NCI-H526 (cell line): Measurements from ENCODE around the gene GJD4.

ENCODE experiments used
- DNase-seq, 2 experiments: peaks; one replicate each; lab custom pipeline; 2025; lab: John Stamatoyannopoulos, UW

The GJD4 gene

DNA sequence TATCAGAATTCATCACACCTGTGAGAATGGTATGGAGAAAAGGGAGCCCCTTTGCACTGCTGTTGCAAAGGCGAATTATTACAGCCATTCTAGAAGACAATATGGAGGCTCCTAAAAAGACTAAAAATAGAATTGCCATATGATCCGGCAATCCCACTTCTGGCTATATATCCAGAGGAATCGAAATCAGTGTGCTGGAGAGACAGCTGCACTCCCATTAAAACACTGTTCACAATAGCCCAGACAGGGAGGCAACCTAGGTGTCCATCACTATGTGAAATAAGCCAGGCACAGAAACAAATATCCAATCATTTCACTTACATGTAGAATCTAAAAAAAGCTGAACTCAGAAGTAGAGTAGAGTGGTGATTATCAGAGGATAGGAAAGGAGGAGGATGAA is 26.0 kb upstream of the GJD4 start:
- no peak for DNase-seq

DNA sequence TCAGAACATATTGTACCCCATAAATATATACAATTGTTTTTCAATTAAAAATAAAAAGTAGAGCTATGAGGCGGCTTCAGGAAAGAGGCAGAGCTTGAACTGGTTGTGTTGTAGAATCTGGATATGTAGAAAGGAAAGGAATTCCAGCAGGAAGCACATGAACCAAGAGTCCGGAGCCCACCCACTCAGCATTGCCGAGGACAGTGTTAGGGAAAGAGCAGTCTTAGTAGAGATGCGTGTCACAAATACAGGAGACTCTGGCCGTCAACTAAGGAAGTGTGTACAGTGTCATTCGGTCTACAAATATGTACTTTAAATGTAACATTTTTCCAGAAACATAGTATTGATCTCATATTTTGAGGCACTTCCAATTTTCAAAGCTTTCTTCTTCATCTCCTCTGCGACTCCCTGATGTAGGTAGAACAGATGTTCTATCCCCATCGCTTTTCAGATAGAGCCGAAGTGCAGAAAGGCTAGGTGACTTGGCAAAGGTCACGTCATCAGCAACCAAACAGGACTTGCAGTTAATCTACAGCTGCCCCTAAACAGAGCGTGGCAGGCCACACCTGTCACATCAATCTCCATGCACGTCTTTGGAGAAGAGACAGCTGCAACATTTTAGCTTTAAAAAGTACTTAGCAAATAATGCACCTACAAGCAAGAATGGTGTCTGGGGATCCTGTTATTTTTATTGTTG is 25.3 kb upstream of the GJD4 start:
- DNase-seq = no peak

DNA sequence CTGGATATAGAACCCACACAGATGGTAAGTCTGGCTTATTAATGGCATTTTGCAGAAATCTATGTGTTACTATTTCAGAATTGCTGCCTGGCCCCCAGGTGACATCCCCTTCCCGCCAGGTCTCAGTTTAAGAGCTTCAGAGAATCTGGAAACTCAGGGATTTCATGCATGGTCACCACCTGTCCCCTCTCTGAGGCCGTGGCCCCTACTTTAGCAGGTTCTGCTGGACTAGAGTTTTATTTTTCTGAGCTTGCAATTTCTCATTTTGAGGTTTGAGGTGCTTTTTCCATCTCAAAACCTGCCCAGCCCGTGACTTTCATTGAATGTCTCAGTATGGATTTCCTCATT is 24.7 kb upstream of the GJD4 start:
- DNase-seq = no peak

DNA sequence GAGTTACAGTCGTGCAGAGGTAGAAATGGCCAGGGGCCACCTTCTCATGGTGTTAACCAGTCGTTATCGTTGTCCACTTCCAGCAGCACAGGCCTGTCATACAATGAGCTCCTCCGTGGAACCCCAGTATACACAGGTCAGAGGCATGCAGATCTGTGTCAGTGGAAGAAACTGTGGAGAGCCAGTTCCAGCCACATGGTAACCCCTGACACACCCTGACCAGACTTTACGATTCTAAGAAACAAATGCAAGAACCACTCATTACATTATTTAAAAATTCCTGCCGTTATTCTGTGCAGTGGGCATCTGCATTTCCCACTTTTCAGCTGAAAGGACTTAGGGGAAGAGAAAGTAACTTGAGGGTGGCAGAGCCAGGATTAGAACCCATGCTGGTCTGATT is 23.5 kb upstream of the GJD4 start:
- DNase-seq = no peak

DNA sequence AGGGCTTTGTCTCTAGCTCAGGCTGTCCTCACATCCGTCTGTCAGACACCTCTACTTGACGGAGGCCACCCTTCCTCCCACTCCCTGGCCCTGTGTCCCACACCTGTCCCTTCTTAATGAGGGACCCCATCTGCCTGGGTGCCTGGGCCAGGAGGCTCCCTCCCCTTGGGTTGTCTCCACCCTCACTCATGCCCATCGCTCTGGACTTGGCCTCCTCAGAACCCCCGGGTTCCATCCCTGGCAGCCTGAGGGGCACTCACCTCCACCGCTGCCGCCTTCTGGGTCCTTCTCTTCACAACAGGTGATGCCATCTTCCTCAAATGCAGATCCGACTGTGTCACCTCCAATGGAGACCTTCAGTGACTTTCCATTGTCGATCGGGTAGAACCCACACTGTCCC is 20.2 kb upstream of the GJD4 start:
- no peak for DNase-seq

DNA sequence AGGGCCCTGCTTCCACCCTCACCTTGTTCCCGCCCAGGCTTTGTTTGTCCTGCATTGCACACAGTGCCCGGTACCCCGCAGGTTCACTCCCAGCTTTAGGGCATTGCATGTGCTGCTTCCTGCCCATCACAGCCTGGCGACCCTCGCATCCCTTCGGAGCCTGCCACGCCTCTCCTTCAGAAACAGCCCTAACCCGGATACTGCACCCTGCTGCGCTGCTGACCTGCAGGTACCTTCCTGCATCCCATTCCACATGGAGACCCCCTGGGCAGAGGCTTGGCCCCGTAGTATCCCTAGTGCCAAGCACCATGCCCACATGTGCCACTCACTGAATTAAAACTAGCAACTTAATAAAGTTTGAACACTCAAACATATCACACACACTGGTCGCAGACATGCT is 19.8 kb upstream of the GJD4 start:
- DNase-seq = no peak

DNA sequence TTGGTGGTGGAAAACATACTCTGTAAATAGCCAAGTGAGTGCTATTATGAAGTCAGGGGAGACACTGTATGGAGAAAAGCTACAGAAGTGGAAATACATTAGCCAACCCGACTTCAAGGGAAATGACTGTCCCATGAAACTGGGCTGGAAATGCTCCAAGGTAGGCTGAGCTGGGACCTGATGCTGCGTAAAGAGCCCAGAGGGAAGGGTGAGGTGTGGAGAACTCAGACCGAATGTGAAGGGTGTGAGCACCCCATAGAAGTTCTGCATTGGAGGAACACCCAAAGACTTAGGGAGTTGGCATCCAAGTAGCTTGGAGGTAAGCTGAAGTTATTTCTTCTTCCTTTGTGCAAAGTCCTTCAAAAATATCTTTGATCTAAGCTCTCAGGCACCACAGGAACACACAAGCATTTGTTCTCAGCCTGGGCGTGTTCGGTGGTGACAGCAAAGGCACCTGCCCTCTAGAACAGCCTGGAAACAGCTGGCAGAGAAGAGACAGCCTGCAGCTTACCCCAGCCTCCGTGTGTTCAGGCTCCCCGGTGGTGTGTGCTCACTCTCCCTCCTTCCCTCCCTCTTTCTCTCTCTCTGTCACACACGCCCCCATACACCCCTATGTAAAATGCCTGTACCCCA is 19.1 kb upstream of the GJD4 start:
- no peak for DNase-seq

DNA sequence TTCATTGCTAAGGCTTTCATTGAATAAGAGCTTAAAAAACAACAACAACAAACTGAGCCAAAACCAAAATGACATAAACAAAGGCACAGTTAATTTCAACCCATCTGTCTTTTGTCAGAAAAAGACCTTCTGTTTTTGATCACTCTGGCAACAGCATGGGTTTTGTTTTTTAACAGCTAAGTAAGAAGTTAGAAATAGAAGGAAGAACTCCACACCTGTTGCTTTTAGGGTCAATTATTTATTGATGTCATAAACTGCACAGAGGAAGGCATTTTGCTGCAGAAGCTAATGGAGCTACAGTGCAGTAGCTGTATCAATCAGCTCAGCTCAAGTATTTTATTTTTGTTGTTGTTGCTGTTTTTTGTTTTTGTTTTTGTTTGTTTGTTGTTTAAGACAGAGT is 16.3 kb upstream of the GJD4 start:
- DNase-seq = no peak

DNA sequence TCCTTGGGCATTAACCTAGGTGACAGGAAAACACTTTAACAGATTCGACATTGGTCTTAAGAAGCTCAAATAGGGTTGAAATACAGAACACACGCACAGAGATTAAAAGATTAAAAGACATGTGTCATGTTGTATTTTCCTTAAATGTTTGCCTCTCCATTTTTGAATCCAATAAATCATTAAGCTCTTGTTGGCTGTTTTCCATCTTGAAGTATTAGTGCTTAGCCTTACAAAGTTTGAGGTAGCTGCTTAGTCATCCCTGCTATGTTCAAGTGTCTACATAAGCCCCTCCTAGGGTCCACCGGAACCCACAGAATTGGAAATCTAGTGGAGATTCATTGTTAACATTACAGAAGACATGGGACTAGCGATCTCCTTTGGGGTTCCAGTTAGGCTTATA is 12.7 kb upstream of the GJD4 start:
- DNase-seq = no peak

DNA sequence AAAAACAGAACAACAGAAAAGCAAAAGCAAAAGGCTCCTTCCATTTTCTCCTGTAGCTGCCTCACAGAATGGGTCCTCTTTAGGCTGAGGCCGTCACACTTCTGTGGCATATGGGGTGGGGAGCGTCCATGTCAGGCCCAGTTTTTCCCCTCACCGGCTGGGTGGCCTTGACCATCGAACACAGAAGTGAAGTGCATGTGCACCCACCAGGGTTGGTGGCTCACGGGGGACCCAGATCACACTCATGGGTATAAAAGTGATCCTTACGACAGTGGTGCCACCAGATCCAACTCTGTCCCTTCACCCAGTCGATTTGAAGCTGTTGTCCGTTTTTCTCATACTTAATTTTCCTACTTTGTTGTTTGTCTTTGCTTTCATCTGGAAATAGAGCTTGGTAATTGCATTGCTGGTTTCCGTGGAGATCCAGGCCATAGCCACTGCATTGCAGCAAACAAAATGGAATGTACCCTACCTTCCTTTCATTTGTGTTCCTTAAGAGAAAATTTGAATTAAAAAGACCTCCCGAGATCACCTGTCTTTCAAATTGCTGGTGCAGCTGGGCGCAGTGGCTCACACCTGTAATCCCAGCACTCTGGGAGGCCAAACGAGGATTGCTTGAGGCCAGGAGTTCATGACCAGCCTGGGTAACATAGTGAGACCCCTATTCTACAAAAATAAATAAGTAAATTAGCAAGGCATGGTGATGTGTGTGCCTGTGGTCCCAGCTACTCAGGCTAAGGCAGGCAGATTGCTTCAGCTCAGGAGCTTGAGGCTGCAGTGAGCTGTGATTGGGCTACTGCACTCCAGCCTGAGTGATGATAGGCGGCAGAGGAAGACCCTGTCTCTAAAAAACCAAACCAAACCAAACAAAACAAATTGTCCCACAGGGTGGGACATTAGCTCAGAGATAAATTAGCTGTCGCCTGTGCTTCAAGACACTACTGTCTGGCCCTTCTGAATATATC is 10.7 kb upstream of the GJD4 start:
- DNase-seq = no peak

DNA sequence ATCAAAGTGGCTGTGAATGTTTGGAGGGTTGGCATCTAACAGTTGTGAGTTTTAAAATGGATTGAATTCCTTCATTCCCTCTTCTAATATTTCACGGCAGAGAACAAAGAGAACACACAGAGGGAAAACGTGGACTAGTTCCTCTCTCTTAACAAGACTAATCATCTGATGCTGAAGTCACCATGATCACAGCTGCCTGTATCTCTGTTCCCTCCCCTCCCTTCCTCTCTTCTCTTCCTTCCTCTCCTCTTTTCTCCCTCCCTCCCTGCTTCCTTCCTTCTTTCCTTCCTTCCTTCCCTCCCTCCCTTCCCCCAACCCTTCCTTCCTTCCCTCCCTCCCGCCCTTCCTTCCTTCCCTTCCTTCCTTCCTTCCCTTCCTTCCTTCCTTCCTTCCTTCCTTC is 10.0 kb upstream of the GJD4 start:
- no peak for DNase-seq

DNA sequence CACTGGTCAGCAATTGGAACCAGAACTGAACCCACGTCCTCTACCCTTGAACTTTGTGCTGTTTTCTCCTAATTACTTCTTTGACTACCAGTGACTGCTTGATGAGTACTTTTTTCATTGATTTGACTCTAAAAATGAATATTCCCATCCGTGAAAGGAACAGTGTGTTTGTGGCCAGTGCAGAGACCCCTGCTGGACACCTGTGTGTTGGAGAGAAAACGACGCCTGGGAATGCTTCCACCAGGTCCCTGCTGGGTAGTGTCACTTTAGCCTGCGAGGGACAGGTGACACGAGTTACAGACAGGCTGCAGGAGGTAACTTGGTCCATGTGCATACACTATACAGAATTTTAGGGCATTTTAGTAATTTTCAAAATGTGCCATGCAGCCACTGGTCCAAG is 6.8 kb upstream of the GJD4 start:
- DNase-seq = peak in 1 of 2 experiments; percentile 4

DNA sequence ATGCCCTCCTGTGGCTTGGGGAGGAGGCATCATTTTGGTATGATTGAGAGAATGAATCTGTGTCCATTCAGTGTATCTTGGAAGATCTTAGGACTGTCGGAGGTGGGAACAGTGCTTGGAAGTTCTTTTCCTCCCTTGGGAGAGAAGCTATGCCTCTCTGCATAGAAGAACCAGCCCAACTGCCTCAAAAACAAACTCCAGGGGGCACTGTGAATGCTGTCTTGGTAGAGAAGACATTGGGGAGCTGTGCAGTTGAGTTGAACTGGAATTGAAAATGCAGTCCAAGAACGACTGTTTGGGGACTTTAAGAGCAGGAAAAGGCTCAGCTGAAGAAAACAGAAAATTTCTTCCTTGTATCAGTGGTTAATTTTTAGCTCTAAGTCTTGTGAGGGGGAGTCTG is 4.9 kb upstream of the GJD4 start:
- peak in 1 of 2 experiments; percentile 3 for DNase-seq

DNA sequence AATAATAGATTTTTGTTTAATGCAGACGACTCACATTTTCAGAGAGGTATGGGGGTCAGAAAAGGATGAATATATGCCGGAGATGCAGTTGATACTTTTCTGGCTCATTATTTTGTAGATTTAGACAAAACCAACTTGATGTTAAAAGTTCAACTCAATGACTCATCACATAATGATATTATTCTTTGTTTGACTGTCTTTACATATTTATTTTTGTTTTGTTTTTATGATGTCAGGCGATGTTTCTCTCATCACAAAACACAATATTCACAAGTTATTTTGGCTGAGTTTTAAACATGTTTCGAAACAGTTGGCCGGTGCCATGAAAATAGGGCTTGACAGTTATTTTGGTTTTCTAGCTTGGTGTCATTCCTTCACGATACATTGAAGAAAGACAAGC is 1.3 kb downstream of the GJD4 start:
- DNase-seq = no peak

DNA sequence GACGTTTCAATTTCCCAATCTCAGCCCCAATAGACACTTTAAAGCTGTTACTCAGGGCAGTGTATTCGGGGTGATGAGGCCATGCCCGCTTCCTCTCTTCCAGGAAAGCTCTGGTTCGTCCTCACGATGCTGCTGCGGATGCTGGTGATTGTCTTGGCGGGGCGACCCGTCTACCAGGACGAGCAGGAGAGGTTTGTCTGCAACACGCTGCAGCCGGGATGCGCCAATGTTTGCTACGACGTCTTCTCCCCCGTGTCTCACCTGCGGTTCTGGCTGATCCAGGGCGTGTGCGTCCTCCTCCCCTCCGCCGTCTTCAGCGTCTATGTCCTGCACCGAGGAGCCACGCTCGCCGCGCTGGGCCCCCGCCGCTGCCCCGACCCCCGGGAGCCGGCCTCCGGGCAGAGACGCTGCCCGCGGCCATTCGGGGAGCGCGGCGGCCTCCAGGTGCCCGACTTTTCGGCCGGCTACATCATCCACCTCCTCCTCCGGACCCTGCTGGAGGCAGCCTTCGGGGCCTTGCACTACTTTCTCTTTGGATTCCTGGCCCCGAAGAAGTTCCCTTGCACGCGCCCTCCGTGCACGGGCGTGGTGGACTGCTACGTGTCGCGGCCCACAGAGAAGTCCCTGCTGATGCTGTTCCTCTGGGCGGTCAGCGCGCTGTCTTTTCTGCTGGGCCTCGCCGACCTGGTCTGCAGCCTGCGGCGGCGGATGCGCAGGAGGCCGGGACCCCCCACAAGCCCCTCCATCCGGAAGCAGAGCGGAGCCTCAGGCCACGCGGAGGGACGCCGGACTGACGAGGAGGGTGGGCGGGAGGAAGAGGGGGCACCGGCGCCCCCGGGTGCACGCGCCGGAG is 2.6 kb downstream of the GJD4 start:
- peak in 1 of 2 experiments; percentile 17 for DNase-seq

DNA sequence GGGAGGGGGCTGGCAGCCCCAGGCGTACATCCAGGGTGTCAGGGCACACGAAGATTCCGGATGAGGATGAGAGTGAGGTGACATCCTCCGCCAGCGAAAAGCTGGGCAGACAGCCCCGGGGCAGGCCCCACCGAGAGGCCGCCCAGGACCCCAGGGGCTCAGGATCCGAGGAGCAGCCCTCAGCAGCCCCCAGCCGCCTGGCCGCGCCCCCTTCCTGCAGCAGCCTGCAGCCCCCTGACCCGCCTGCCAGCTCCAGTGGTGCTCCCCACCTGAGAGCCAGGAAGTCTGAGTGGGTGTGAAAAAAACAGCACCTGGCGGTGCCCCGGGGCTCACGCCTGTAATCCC is 3.2 kb downstream of the GJD4 start:
- no peak for DNase-seq

DNA sequence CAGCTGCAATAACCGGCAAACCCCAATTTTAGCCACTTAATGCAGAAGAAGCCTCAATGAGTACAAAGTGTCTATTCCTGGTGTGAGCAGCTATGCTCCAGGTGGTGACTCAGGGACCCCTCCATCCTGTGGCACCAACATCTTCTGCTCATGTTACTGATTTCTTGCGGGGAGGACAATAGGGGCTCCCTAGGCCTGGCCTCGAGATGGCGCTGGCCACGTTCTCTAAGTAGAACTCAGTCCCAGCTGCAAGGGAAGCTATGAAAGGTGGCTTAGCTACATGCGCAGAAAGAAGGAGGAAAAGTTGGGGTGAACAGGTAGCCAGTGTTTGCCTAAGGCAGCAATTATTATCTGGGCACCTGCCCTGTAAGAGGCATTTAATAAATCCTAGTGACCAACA is 6.6 kb downstream of the GJD4 start:
- DNase-seq = peak in 1 of 2 experiments; percentile 3

DNA sequence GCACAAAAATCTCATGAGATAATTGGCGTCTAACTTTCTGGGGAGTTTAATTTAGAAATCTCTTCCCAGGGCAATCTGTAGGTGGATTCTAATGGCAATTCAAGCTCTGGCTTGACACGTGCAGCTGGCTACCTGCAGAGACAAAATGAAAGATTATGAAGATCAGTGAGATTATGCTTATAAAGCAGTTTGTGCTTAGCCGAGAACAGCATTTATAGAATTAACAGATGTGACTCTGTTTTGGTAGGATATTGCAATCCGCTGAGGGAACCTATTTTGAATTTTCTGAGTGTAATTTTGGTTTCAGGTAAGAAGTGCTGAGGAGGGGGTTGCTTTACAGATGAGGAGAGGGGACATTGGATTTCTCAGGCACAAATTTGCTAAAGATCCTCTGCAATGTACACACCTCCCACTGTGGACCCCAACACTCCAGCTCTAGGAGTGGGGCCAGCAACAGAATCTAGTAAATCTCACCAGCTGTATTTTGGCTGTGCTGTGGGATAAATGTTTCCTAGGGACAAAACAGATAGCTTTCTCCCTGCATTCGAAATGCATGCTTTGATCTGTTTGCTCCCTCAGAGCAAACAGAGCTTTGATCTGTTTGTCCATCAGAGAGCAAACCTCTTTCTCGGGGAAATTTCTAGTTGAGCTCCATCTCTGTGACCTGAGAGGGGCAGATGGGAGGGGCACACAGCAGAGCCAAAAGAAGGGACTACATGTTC is 7.4 kb downstream of the GJD4 start:
- DNase-seq = no peak

DNA sequence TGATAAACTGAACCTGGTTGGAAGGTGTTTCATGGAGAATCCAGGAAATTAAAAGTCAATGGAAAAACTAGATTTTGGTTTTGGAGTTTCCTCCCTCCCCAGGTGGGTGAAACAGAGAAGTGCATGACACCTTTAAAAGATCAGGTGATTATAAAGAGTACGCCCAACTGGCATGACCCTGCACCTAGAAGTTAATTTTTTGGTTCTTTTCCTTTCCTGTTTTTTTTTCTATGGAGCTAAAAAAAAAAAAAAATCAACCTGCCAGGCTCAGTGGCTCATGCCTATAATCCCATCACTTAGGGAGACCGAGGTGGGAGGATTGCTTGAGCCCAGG is 7.9 kb downstream of the GJD4 start:
- no peak for DNase-seq

DNA sequence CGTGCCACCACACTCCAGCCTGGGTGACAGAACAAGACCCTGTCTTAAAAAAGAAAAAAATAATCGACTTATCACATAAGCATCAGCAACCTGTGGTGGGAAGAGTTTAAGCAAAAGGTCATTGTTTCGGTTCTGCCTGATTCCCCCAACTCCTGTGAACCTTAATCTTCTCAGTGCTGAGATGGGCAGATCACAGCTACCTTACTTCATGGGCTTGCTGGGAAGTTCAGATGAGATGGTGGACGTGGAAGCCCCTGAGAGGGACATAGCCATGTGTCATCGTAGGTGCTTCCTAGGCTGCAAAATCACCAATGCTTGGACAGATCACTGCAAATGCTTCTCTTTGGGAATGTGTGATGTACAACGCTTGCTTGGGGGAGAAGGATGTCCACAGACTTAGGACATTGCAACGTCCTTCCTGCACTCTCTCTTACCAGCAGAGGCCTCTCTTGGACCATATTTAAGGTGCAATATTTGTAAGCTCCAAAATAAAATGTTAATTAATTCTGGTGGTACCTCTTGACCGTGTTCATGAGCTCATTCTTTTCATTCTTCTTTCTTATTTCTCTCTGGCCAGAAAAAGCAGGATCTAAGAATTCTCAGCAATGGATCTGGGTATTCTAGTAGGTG is 8.6 kb downstream of the GJD4 start:
- DNase-seq = peak in 1 of 2 experiments; percentile 1

DNA sequence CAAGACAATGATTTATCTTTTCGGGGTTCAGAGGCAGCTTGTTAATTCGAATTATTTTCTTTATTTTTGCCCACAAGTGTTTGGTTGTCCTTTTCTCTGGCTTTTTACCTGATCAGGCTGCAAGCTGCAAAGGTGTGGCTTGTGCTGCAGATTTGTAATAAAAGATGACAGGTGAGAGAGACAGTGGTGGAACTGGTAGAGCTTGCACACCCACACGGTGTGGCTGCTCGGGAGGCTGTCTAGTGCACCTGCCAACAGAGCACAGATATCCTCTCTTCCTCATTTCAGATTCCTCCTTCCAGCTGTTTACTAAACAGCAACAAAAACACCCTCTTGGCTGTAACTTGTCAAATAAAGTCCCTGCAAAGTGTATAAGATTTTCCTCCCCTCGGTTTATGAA is 9.2 kb downstream of the GJD4 start:
- DNase-seq = no peak
